ENCODE data around the gene FAM222A. TPM values are rescaled to one million over a fixed set of nuclear protein-coding genes. Genes with fewer than 3 reads are reported as not detected.

FAM222A gene
- total and polyA plus RNA-seq, 2 of the 8 experiments (the other 6 are each of a cell fraction or from before 2014, with no cell fraction given): 0.94 to 1.1 TPM

DNA sequence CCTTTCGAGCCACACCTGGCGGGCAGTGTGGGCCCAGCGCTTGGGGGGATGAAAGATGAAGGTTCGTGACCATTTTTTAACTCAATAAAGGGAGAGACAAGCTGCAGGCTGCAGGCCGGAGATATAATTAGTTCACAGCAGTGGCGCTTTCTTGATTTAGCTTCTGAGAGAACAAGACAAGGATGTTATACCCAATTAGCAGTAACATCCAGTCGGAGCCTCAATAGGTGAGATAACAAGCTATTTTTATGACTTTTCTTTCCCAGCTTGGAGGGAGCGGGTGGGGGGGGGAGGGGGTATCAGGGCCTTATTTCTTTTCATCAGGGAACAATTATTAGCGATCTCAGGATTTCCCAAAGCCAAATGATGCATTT lies 9.1 kb downstream of the FAM222A start (continued):
- TF ChIP-seq RAD21 (IDR thresholded peaks at IDR 0.05 in 1 of 2, conservative IDR thresholded peaks at IDR 0.05 in 1 of 2; ENCODE audit: low read depth in 2 of 2, low read length in 2 of 2) (no peak), EZH2 (IDR thresholded peaks at IDR 0.05; ENCODE audit: low read depth, low read length, severe bottlenecking) (no peak)
